H1 (cell line): ENCODE results near the gene FGB.

ENCODE experiments used
- EP300 ChIP-seq, 2 experiments: IDR thresholded peaks; 1 replicate in 1 of 2; 2 replicates in 1 of 2; pipeline ENCODE4 v1.6.1; 2011 to 2012; ENCODE audit warnings: low read depth in 2 of 2, low read length in 2 of 2, mild to moderate bottlenecking in 2 of 2, borderline replicate concordance in 1 of 2, inconsistent platforms in 1 of 2, moderate library complexity in 1 of 2
- KDM1A ChIP-seq: fragments of 200-600, 300-600 bp; sonication (generic); IDR thresholded peaks from 2 replicates; pipeline ENCODE4 v1.7.1; 2016; ENCODE audit warnings: mild to moderate bottlenecking, low read length, borderline replicate concordance
- POLR2A ChIP-seq, 2 experiments: IDR thresholded peaks; 1 replicate in 1 of 2; 2 replicates in 1 of 2; pipeline ENCODE4 v1.6.1; 2011; ENCODE audit warnings: low read depth in 2 of 2, low read length in 2 of 2, mild to moderate bottlenecking in 2 of 2; ENCODE audit errors: control extremely low read depth in 1 of 2
- POLR2AphosphoS5 ChIP-seq: IDR thresholded peaks from 2 replicates; pipeline ENCODE4 v1.6.1; 2011; ENCODE audit warnings: low read depth, low read length
- RAD21 ChIP-seq, 2 experiments: IDR thresholded peaks in 1 of 2; conservative IDR thresholded peaks in 1 of 2; 2 replicates each; pipeline ENCODE4 v1.6.1; 2011; ENCODE audit warnings: low read depth in 2 of 2, low read length in 2 of 2, improper control_type of control experiment in 1 of 2, inconsistent platforms in 1 of 2, mild to moderate bottlenecking in 1 of 2, moderate library complexity in 1 of 2

GRCh38 chr4:154608361-154609252 lies 45.8 kb downstream of the FGB start:
- TF ChIP-seq EP300 (IDR thresholded peaks at IDR 0.05; ENCODE audit: borderline replicate concordance in 1 of 2, low read depth in 2 of 2, low read length in 2 of 2) (no peak), RAD21 (IDR thresholded peaks at IDR 0.05 in 1 of 2, conservative IDR thresholded peaks at IDR 0.05 in 1 of 2; ENCODE audit: low read depth in 2 of 2, low read length in 2 of 2) (peak in 1 of 2 experiments; percentile 10; a peak in 1 of 4 replicates), KDM1A (no peak), POLR2AphosphoS5 (no peak), POLR2A (IDR thresholded peaks at IDR 0.05; ENCODE audit: control extremely low read depth in 1 of 2, low read depth in 2 of 2, low read length in 2 of 2) (no peak)
